Hepatocyte (in vitro differentiated cells): ENCODE measurements around the gene WLS. TPM values are rescaled to one million over a fixed set of nuclear protein-coding genes. Genes with fewer than 3 reads are reported as not detected.
A peak's percentile ranks its signal among the peaks of the same experiment; 100 is the strongest.

ENCODE experiments used
- DNase-seq: peaks from one replicate; pipeline ENCODE4 v3.0.0-alpha.2; 2016; ENCODE audit warnings: low spot score
- H2AFZ ChIP-seq: fragments of 200-600 bp; sonication (generic); 2 replicates; pipeline ENCODE4 v1.6.0; 2016; ENCODE audit warnings: antibody characterized with exemption, mild to moderate bottlenecking
- H3K27ac ChIP-seq: fragments of 200-600 bp; sonication (generic); 2 replicates; pipeline ENCODE4 v1.5.1; 2016; ENCODE audit warnings: mild to moderate bottlenecking
- H3K27me3 ChIP-seq: fragments of 200-600 bp; sonication (generic); 2 replicates; pipeline ENCODE4 v1.6.1; 2016
- H3K36me3 ChIP-seq: fragments of 200-600 bp; sonication (generic); replicated peaks from 2 replicates; pipeline ENCODE4 v1.5.1; 2016; ENCODE audit warnings: low read depth; ENCODE audit not compliant: insufficient read depth
- H3K4me1 ChIP-seq: fragments of 200-600 bp; sonication (generic); 2 replicates; pipeline ENCODE4 v1.5.1; 2016; ENCODE audit warnings: mild to moderate bottlenecking, moderate library complexity; ENCODE audit not compliant: insufficient read depth
- H3K4me2 ChIP-seq: fragments of 200-600 bp; sonication (generic); 2 replicates; pipeline ENCODE4 v1.6.0; 2016
- H3K4me3 ChIP-seq: fragments of 200-600 bp; sonication (generic); 2 replicates; pipeline ENCODE4 v1.5.1; 2016; ENCODE audit warnings: mild to moderate bottlenecking
- H3K79me2 ChIP-seq: fragments of 200-600 bp; sonication (generic); 2 replicates; pipeline ENCODE4 v1.6.0; 2017; ENCODE audit warnings: mild to moderate bottlenecking
- H3K9me2 ChIP-seq: fragments of 200-600 bp; sonication (generic); replicated peaks from 2 replicates; pipeline ENCODE4 v1.6.0; 2017; ENCODE audit warnings: mild to moderate bottlenecking; ENCODE audit not compliant: insufficient read depth
- H3K9me3 ChIP-seq: fragments of 200-600 bp; sonication (generic); 2 replicates; pipeline ENCODE4 v1.5.1; 2016; ENCODE audit warnings: low read depth, mild to moderate bottlenecking
- H4K20me1 ChIP-seq: fragments of 200-600 bp; sonication (generic); 2 replicates; pipeline ENCODE4 v1.6.0; 2016; ENCODE audit warnings: mild to moderate bottlenecking; ENCODE audit not compliant: insufficient read depth, poor library complexity, severe bottlenecking
- EZH2 ChIP-seq: fragments of 200-600 bp; sonication (generic); IDR thresholded peaks from 2 replicates; pipeline ENCODE4 v1.6.1; 2016; ENCODE audit warnings: antibody characterized with exemption, mild to moderate bottlenecking, borderline replicate concordance
- EZH2phosphoT487 ChIP-seq: fragments of 200-600 bp; sonication (generic); IDR thresholded peaks from one replicate; pipeline ENCODE4 v1.6.1; 2018; ENCODE audit warnings: antibody characterized with exemption, mild to moderate bottlenecking, low read depth, moderate library complexity; ENCODE audit not compliant: unreplicated experiment, severe bottlenecking
- WGBS: methylation state at CpG from one replicate; pipeline ENCODE4 v1.1.6; 2016; ENCODE audit warnings: low lambda C conversion rate; ENCODE audit errors: missing lambda C conversion rate; 5-methylcytosine and 5-hydroxymethylcytosine counted together
- polyA plus RNA-seq: library from polyadenylated mRNA; unstranded; fragments of >200 nt; fragmentation: Nextera tagmentation; extraction: Ambion mirVana; gene quantifications from 2 replicates; pipeline ENCODE4 v1.2.1, GENCODE V29; 2016
- total RNA-seq: library from RNA; depleted of rRNA; stranded (reverse); fragments of >200 nt; gene quantifications from 2 replicates; pipeline ENCODE4 v1.2.3, GENCODE V29; 2014
- TF ChIP-seq, protein P1 (sequence below): fragments of 200-600 bp; sonication (generic); IDR thresholded peaks from 2 replicates; pipeline ENCODE4 v1.5.1; 2016; ENCODE audit warnings: antibody characterized with exemption, mild to moderate bottlenecking; ENCODE audit not compliant: poor library complexity

Gene WLS
- total and polyA plus RNA-seq, 2 experiments from 2014 or later, result 79.9 to 102 TPM

DNA sequence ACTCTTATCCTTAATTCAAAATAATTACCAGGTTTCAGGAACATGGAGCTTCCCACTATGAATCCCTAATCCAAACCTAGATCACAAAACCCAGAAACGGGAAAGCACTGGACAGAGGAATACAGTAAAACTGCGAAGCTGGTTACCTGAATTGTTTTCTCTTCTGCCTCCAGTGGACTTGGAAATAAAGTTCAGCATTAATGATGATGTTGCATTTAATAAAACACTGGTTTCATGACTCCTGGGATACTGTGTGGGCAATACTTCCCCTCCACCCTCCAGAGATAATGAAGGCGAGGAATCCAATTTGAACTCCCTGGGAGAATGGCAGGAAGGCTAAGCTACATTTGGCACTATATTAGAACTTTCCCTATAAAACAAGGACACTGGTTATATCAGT lies 65.1 kb downstream of the WLS start:
- no peaks in the 10 kb centered on the region for H3K9me3 ChIP-seq
- 95% methylated on average over 3 of the region's 3 CpGs for WGBS
- no peak for DNase-seq

DNA sequence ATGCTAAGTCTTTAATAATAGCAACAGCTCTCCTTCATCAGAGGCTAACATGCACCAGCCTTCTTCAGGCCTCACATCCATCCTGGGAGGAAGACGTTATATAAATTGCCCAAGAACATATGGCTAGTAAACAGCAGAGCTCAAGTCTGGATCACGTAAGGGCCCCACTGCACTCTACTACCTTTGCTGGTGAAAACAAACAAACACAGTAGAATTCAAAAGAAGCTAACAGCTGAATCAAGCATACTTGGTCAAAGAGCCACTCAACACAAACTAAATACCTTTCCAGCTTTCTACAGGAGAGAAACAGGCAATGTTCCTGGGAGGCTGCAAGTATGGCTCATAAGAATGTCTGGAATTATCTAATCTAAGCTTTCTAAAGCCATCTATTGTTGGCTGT lies 66.0 kb downstream of the WLS start:
- Histone ChIP-seq H4K20me1 (peaks cover 7% of the 10 kb centered on the region), H3K79me2 (peaks cover 12% of the 10 kb centered on the region), H3K27me3 (no peaks in the 10 kb centered on the region), H3K4me1 (no peaks in the 10 kb centered on the region), H3K9me3 (no peaks in the 10 kb centered on the region), H3K9me2 (no peaks in the 10 kb centered on the region), H3K4me3 (no peak overlapping the region), H3K36me3 (no peaks in the 10 kb centered on the region), H3K4me2 (no peak overlapping the region), H2AFZ (no peak overlapping the region), H3K27ac (no peak overlapping the region)
- no peak for DNase-seq
- TF ChIP-seq EZH2phosphoT487 (no peak), EZH2 (no peak)
- TF ChIP-seq, protein P1, sequence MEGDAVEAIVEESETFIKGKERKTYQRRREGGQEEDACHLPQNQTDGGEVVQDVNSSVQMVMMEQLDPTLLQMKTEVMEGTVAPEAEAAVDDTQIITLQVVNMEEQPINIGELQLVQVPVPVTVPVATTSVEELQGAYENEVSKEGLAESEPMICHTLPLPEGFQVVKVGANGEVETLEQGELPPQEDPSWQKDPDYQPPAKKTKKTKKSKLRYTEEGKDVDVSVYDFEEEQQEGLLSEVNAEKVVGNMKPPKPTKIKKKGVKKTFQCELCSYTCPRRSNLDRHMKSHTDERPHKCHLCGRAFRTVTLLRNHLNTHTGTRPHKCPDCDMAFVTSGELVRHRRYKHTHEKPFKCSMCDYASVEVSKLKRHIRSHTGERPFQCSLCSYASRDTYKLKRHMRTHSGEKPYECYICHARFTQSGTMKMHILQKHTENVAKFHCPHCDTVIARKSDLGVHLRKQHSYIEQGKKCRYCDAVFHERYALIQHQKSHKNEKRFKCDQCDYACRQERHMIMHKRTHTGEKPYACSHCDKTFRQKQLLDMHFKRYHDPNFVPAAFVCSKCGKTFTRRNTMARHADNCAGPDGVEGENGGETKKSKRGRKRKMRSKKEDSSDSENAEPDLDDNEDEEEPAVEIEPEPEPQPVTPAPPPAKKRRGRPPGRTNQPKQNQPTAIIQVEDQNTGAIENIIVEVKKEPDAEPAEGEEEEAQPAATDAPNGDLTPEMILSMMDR, result no peak
- WGBS, result 59% methylated on average over 2 of the region's 2 CpGs

More for the DNA sequence above, 65.1 kb downstream of the WLS start:
- Histone ChIP-seq H4K20me1 (peaks cover 7% of the 10 kb centered on the region), H3K27me3 (no peaks in the 10 kb centered on the region), H3K4me3 (no peak overlapping the region), H3K4me2 (no peak overlapping the region), H3K9me2 (no peaks in the 10 kb centered on the region), H3K4me1 (no peaks in the 10 kb centered on the region), H3K36me3 (no peaks in the 10 kb centered on the region), H2AFZ (no peak overlapping the region), H3K27ac (no peak overlapping the region), H3K79me2 (peaks cover 12% of the 10 kb centered on the region)
- TF ChIP-seq, protein P1, result no peak
- TF ChIP-seq EZH2phosphoT487 (no peak), EZH2 (no peak)

DNA sequence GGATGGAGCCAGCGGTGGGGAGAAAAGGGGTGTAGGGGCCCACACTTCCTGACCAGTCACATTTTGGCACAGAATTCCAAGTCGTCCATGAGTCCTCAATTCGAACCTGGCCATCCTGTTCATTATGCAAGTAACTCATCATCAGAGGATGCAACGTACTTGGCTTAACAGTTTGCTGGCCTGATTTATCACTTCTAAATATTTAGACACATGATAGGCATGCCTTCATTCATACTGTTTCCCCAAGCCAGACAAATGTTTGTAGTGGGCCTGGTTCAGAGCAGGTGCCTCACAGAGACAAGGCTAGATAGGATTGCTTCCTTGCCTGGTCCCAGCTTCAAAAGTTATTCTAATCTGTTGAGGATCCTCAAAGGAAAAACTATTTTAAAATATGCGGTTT lies 66.7 kb downstream of the WLS start:
- Histone ChIP-seq H3K4me1 (no peaks in the 10 kb centered on the region), H3K27ac (peak overlapping the region; percentile 45), H3K9me2 (no peaks in the 10 kb centered on the region), H4K20me1 (peaks cover 7% of the 10 kb centered on the region), H3K4me2 (no peak overlapping the region), H2AFZ (no peak overlapping the region), H3K9me3 (no peaks in the 10 kb centered on the region), H3K4me3 (no peak overlapping the region), H3K79me2 (peaks cover 9% of the 10 kb centered on the region), H3K27me3 (no peaks in the 10 kb centered on the region), H3K36me3 (no peaks in the 10 kb centered on the region)
- no peak for TF ChIP-seq EZH2phosphoT487
- TF ChIP-seq, protein P1, result no peak
- TF ChIP-seq EZH2, result no peak
- no peak for DNase-seq
- WGBS, result 93% methylated on average over 5 of the region's 5 CpGs

DNA sequence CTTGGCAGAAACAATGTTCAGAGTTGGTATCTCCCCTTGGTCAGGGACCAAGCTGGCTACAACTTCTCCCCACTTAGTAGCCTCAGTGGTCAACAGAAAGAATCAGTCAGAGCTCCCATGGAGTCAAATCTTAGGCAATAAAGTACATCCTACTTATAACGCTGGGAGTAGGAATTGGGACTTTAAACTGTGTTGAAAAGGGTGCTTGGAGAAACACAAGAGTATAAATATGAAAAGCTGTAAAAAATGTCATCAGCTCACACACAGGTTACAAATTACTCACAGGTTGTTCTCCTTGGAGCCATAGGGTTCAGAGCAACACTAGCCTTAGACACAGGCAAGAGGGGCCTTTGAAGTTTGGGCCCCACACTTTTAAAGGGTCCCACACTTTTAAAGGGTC lies 67.4 kb downstream of the WLS start:
- H3K27ac ChIP-seq, result peak overlapping the region; percentile 45
- H3K27me3 ChIP-seq, result no peaks in the 10 kb centered on the region
- peaks cover 8% of the 10 kb centered on the region for H3K79me2 ChIP-seq
- no peak overlapping the region for H3K4me3 ChIP-seq
- H3K4me1 ChIP-seq, result no peaks in the 10 kb centered on the region
- H3K9me3 ChIP-seq, result no peaks in the 10 kb centered on the region
- no peaks in the 10 kb centered on the region for H3K9me2 ChIP-seq
- no peak overlapping the region for H2AFZ ChIP-seq
- H3K36me3 ChIP-seq, result no peaks in the 10 kb centered on the region
- no peak for DNase-seq
- 86% methylated on average over 1 of the region's 1 CpG for WGBS
- peaks cover 7% of the 10 kb centered on the region for H4K20me1 ChIP-seq
- no peak for TF ChIP-seq EZH2
- TF ChIP-seq, protein P1, result no peak
- no peak for TF ChIP-seq EZH2phosphoT487
- H3K4me2 ChIP-seq, result no peak overlapping the region
